ENCODE results near the gene PBX3. TPM values are rescaled to one million over a fixed set of nuclear protein-coding genes. Genes with fewer than 3 reads are reported as not detected.

Gene PBX3
- total and polyA plus RNA-seq, 10 of the 15 experiments (the other 5 are each of a cell fraction or from before 2014, with no cell fraction given) = 6.7 to 146 (median 22.2) TPM

DNA sequence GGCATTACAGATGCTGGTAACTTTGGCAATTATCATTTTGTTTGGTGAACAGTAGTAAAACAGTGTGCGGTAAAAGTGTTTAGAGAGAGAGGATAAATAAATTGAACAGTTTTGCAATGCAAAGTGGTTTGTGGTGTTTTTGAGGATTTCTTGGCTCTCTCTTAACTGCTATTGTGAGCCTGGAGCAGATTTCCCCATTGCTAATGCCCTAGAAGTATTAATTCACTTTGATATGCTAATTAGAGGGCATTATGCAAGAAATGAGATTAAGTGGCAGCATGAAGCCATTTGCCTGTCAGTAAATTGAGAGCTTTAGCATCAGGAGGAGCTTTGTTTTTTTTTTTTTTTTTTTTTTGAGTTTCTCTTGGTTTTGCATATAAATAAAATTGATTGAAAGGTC is 8.2 kb downstream of the PBX3 start:
- no peaks in the 10 kb centered on the region for H3K9me3 ChIP-seq (replicated peaks; ENCODE audit: control insufficient read depth, insufficient read depth, low read length)
- H3K4me1 ChIP-seq (ENCODE audit: control insufficient read depth, insufficient read depth, low read length) = peaks cover 7% of the 10 kb centered on the region; the same call in 1 of the 2 replicates
- TF ChIP-seq ZNF274 (IDR thresholded peaks at IDR 0.05; ENCODE audit: insufficient read depth, insufficient read length) (no peak), SPI1 (IDR thresholded peaks at IDR 0.05; ENCODE audit: borderline replicate concordance, insufficient read depth, low read depth, low read length) (no peak), NRF1 (conservative IDR thresholded peaks at IDR 0.05; ENCODE audit: low read depth, low read length) (no peak), YY1 (IDR thresholded peaks at IDR 0.05; ENCODE audit: low read depth, low read length) (no peak)
- TF ChIP-seq, protein P1, sequence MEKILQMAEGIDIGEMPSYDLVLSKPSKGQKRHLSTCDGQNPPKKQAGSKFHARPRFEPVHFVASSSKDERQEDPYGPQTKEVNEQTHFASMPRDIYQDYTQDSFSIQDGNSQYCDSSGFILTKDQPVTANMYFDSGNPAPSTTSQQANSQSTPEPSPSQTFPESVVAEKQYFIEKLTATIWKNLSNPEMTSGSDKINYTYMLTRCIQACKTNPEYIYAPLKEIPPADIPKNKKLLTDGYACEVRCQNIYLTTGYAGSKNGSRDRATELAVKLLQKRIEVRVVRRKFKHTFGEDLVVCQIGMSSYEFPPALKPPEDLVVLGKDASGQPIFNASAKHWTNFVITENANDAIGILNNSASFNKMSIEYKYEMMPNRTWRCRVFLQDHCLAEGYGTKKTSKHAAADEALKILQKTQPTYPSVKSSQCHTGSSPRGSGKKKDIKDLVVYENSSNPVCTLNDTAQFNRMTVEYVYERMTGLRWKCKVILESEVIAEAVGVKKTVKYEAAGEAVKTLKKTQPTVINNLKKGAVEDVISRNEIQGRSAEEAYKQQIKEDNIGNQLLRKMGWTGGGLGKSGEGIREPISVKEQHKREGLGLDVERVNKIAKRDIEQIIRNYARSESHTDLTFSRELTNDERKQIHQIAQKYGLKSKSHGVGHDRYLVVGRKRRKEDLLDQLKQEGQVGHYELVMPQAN (conservative IDR thresholded peaks at IDR 0.05) = no peak
- TF ChIP-seq, protein P2, sequence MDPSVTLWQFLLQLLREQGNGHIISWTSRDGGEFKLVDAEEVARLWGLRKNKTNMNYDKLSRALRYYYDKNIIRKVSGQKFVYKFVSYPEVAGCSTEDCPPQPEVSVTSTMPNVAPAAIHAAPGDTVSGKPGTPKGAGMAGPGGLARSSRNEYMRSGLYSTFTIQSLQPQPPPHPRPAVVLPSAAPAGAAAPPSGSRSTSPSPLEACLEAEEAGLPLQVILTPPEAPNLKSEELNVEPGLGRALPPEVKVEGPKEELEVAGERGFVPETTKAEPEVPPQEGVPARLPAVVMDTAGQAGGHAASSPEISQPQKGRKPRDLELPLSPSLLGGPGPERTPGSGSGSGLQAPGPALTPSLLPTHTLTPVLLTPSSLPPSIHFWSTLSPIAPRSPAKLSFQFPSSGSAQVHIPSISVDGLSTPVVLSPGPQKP (IDR thresholded peaks at IDR 0.05; ENCODE audit: low read depth, low read length) = no peak
- TF ChIP-seq, protein P3, sequence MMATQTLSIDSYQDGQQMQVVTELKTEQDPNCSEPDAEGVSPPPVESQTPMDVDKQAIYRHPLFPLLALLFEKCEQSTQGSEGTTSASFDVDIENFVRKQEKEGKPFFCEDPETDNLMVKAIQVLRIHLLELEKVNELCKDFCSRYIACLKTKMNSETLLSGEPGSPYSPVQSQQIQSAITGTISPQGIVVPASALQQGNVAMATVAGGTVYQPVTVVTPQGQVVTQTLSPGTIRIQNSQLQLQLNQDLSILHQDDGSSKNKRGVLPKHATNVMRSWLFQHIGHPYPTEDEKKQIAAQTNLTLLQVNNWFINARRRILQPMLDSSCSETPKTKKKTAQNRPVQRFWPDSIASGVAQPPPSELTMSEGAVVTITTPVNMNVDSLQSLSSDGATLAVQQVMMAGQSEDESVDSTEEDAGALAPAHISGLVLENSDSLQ (IDR thresholded peaks at IDR 0.05) = peak; percentile 16; the same call in 1 of the 2 replicates
- TF ChIP-seq, protein P4, sequence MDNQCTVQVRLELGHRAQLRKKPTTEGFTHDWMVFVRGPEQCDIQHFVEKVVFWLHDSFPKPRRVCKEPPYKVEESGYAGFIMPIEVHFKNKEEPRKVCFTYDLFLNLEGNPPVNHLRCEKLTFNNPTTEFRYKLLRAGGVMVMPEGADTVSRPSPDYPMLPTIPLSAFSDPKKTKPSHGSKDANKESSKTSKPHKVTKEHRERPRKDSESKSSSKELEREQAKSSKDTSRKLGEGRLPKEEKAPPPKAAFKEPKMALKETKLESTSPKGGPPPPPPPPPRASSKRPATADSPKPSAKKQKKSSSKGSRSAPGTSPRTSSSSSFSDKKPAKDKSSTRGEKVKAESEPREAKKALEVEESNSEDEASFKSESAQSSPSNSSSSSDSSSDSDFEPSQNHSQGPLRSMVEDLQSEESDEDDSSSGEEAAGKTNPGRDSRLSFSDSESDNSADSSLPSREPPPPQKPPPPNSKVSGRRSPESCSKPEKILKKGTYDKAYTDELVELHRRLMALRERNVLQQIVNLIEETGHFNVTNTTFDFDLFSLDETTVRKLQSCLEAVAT (IDR thresholded peaks at IDR 0.05) = 0 out of 2 replicates have a peak, but pooled peaks have one; percentile 13
- in situ Hi-C loops (cut with MboI) (no loop called here), intact Hi-C loops (cut with micrococcal nuclease; ENCODE audit: unreplicated experiment) (loop anchor here (5.0 kb wide), 1 partner anchor 67 kb away; no protein-coding TSS in a partner anchor)
- ChIA-PET RAD21 (ENCODE audit: unreplicated experiment) (interaction anchor here (1.0 to 2.9 kb wide), 4 partner anchors 51 to 195 kb away, joined by 3 to 16 read pairs (median 4); no protein-coding TSS in a partner anchor), POLR2A (interaction anchor here (0.6 to 1.0 kb wide), 5 partner anchors 44 to 194 kb away, joined by 3 to 8 read pairs (median 3); no protein-coding TSS in a partner anchor), SMC1A (ENCODE audit: uncharacterized antibody, unreplicated experiment) (interaction anchor here (1.2 to 5.9 kb wide), 6 partner anchors 40 to 196 kb away, joined by 3 to 33 read pairs (median 6); no protein-coding TSS in a partner anchor), CTCF (interaction anchor here (1.1 to 4.2 kb wide), 6 partner anchors 67 to 196 kb away, joined by 3 to 21 read pairs (median 5); no protein-coding TSS in a partner anchor)
- ATAC-seq = no peak
- no peak overlapping the region for H3K9ac ChIP-seq (ENCODE audit: control insufficient read depth, insufficient read depth, low read length)
- peak overlapping the region; percentile 50; the same call in 1 of the 2 replicates for H3K4me2 ChIP-seq (ENCODE audit: control insufficient read depth, insufficient read depth)
- 0 out of 2 replicates have a peak overlapping the region, but pooled peaks have one; percentile 8 for H3K4me3 ChIP-seq
- no TSS peak for BruUV-seq (replicated peaks)
- H4K20me1 ChIP-seq (ENCODE audit: control insufficient read depth, insufficient read depth) = no peaks in the 10 kb centered on the region
- FAIRE-seq = no peak
- no peak overlapping the region for H3K27ac ChIP-seq (ENCODE audit: control insufficient read depth, insufficient read depth)
- H3K79me2 ChIP-seq (ENCODE audit: control insufficient read depth, insufficient read depth, low read length) = peaks cover 96% of the 10 kb centered on the region
- 100% methylated on average over 1 of the region's 1 CpG for WGBS (ENCODE audit: insufficient coverage, insufficient replicate concordance, low lambda C conversion rate, missing lambda C conversion rate)
- H3K36me3 ChIP-seq (ENCODE audit: control insufficient read depth in 2 of 2, insufficient read depth in 2 of 2, low read length in 1 of 2) = no peaks in the 10 kb centered on the region
- H2AFZ ChIP-seq (ENCODE audit: control insufficient read depth, low read depth, low read length) = no peak overlapping the region
- DNase-seq (ENCODE audit: low read depth, low spot score) = no peak
- no peaks in the 10 kb centered on the region for H3K27me3 ChIP-seq (replicated peaks in 1 of 2; ENCODE audit: control insufficient read depth in 2 of 2, insufficient read depth in 2 of 2, low read length in 1 of 2)
